DMS114 treated with DMSO at 0.1 percent for 48 hours (cell line): ENCODE measurements around the gene TMPRSS4.

ENCODE experiments used
- DNase-seq: peaks from one replicate; lab custom pipeline; 2025; ENCODE audit not compliant: unreplicated experiment; lab: John Stamatoyannopoulos, UW

The TMPRSS4 gene

DNA sequence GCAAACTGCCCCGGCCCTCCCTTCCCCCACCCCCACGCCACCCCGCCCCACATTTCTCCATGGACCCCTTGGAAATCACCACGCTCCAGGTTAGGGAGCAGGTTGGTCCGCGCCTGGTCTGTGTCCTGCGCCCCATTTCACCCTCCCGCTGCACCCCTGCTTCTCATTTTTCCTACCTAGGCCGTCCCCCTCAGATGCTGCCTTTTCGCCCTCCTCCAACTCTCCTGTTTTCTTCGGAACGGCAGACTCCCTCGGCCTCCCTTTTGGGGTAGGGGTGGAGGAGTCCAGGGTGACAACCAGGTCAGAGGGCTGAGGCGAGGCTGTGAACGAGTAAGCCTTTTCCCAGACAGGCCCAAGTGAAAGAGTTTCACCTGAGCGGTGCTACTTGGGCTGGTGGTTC lies 76.6 kb downstream of the TMPRSS4 start:
- no peak for DNase-seq

DNA sequence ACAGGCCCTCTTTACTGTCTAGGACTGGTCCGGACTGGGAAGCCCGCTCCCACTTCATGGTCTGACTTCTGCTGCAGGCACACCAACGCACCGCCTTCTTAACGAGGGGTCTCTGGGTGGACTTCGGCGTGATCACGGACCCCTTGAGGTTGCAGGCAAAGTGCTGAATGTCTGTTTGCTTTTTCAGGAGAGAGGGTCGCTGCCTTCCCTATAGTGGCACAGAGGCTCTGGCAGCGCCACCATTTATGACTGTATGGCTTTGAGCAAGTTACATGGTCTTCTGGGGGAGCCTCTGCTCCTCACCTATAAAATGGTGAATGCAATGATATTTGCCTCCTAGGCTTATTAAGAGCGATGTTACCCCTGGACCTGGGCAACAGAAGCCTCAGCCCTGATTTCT lies 77.1 kb downstream of the TMPRSS4 start:
- no peak for DNase-seq

DNA sequence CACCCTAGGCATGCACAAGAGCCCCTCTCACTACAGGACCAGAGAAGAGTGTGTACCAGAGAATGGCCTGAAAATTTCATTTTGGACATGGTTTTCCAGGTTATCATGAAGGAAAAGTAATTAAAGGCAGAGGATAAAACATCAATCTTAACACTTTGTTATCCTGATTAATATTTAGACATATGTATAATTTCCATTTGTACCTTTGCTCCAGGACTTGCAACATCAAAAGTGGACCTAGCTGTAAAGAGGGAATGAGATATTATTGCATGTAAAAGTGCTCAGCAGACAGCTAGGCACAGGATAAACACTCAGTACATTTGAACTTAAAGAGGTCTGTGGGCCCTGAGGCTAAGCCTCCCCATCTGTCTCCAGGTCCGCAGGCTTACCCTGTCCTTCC lies 77.8 kb downstream of the TMPRSS4 start:
- no peak for DNase-seq

DNA sequence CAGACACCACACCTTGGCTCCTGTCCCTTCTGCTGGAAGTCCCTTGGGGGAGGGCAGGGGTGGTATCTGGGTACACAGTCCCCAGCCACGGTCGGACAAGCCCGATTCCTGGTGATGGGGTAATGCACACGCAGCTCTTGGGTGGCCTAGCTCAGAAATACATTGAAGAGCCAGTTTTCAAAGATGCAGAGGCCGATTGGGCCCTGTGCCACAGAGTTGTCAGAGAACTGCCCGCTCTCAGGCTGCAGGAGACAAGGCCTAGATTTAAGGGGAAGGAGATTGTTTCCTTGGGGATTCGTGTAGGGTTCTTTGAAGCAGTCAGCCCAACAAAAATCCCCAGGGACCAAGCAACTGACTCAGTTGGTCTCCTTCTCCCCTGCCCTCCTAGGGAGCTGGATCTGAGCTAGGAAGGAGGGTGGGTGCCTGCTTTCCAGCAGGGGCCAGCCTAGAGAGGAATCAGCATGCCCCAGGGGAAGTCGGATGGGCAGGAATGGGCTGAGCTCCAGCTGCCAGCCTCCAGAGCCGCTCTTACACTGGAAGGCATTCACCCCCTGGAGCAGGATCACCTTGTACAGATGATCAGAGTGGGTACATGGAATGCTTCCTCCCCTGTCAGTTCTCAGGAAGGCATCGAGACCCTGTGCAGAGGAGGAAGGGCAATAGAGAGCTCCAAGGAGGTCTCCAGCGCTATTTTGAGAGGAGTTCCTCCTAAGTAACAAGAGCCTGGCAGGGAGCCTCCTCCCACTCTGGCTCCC lies 79.1 kb downstream of the TMPRSS4 start:
- no peak for DNase-seq

DNA sequence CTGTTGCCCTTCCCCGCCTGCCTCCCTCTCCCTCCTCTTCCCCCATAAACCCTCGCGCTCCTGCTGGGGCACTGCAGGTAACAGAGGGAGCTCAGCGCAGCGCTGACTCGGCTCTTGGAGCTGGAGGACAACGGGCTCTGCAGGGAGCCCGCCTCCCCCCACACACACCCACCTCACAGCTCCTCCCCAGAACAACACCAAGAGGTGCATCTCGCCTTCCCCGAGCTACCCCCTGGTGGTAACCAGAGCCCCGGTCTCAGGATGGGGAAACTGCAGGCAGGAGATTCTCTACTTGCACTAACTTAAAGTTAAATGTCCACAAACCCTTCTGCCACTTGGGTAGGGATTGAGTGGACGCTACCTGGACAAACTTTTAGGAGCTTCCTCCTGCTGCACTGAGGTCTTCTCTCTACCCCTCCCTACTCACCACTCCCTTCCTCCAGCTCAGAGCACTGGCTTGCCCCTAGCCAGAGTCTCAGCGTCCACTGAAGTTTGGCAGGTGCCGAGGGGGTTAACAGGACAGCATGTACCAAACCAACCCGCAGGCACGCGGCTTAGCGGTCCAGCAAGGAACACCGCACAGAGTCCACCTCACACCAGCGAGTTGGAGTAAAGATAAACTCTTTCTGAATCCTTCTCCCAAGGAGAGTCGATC lies 79.8 kb downstream of the TMPRSS4 start:
- no peak for DNase-seq

DNA sequence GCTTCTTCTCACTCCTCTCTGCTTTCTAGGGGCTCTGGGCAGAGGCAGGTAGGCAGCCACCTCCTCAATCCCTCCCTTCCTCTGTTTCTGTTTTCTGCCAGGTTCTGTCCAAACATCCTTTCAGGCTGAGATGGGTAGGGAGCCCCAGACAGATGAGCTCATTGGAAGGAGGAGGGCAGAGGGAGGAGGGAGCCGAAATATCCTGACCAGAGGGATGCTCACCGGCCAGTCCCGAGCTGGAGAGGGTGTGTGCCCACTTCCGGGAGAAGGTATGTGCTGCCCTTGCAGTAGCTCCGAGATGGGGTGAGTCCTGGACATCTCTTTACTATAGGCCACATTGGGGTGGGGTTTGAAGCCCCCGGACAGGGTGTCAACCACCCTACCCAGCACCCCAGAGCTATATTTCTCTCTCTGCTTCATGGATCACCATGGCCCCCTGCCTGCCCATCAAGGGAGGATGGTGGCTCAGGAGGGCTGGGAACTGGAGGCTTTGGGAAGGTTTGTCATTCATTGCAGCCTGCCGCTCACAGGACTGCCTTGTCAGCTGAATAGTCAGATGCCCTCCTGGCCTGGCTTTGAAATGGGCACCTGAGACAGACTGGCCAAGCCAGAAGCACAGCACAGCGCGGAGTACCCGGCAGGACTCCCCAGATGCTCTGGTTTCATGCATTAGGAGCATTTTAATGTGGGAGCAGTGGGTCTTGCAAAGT lies 80.5 kb downstream of the TMPRSS4 start:
- no peak for DNase-seq

DNA sequence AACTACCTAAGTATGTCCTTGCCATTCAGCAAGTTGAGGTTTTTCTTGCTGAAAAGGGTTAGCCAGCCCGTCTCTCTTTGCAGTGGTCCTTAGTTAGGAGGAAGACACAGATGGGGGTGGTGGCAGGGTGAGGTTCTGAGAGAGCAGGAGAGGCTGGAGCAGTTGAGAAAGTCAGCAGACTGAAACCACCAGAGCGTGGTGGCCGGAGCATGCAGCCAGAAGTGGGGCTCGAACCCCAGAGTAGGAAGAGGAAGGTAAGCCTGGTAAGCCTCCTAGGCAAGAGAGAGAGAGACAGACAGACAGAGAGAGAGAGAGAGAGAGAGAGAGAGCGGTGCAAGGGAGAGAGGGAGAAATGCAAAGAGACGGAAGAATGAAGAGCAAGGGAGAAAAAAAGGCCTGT lies 84.9 kb downstream of the TMPRSS4 start:
- DNase-seq, result no peak

DNA sequence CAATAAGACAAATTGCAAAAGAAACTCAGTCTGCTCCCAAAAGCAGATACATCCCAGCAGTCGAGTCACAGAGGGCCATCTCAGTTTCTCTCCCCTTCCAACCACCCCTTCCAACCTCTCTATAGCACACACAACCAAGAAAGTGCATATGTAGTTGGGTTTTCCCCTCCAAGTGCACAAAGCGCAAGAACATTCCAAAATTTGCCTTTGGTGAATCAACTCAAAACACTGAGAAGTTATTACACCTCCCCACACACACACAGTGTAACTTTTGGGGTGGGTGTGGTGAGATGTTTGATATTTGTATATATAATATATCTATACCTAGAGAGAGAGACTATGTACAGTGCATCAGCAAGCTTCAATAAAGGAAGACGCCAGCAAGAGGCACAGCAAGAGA lies 86.0 kb downstream of the TMPRSS4 start:
- DNase-seq, result no peak

DNA sequence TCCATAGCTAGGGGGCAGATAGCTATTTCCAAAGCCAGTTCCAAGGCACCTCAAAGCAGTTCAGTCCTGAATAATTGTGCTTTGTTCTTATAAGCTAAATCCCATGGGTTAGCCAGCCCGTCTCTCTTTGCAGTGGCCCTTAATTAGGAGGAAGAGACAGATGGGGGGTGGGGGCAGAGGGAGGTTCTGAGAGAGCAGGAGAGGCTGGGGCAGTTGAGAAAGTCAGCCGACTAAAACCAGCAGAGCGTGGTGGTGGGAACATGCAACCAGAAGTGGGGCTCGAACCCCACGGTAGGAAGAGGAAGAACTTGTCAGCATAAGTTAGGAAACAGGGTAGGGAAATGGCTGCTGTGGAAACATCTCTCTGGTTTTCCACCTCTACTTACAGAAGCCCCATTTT lies 86.6 kb downstream of the TMPRSS4 start:
- no peak for DNase-seq

DNA sequence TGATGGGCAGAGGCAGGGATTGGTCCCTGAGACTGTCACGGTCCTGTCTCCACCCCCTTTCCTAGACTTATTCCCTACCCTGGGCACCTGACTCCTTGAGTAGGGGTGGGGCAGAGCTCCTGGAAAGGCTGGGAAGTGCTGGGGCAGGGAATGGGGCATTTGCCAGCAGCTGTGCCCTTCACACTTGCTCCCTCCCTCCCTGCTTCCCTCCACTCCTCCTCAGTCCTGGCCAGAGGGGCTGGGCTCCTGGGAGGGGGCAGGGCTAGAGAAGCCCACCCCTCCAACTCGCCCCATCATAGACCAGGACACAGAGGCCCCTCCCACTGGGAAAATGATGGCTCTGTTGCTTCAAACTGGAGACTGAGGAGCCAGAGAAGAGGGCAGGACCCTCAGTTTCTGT lies 88.0 kb downstream of the TMPRSS4 start:
- DNase-seq, result no peak

DNA sequence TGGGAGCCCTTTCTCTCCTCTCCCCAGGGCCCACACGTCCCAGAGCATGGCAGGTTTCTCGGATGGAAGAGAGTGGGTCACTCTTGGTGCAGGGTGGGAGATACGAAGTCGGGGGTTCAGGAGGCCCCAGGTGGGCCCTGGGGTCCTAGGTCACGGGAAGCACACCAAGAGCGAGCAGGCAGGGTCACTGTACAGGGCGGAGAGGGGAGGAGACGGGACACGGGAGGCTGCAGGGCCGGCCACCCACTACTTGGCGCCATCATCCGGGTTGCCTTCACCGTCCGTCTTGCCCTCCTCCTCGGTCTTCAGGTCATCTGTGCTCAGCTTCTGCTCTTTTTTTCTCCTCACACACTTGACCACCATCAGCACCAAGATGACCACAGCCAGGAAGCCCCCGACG lies 89.8 kb downstream of the TMPRSS4 start:
- no peak for DNase-seq

DNA sequence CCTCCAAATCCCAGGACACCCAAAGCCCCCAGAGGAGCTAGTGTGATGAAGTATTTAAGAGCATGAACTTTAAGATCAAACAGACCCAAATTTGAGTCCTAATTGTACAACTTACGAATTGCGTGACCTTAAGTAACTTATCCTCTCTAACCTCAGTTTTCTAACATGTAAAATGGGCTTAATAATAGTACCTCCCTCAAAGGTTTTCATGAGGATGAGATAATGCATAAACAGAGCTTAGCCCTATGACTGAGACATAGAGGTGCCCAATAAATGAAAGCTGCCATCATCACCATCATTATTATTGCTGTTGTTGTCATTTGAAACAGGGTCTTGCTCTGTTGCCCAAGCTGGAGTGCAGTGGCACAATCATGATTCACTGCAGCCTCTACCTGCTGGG lies 90.4 kb downstream of the TMPRSS4 start:
- no peak for DNase-seq

DNA sequence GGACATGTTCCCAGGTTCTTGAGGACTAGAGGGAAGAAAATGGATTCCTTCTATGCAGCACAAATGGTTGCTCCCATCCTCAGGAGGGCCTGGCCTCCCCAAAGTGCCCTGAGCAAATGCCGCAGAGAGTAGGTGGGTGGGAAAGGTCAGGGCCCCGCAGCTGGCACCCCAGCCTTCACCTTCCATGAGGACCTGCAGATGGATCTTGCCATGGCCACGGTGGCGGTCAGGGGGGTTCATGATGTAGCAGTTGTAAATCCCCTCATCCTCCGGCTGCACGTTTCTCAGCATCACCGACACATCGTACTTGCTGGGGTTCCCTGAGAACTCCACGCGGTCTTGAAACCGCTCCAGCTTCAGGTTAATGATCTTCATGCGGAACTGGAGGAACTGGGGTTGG lies 91.0 kb downstream of the TMPRSS4 start:
- no peak for DNase-seq

DNA sequence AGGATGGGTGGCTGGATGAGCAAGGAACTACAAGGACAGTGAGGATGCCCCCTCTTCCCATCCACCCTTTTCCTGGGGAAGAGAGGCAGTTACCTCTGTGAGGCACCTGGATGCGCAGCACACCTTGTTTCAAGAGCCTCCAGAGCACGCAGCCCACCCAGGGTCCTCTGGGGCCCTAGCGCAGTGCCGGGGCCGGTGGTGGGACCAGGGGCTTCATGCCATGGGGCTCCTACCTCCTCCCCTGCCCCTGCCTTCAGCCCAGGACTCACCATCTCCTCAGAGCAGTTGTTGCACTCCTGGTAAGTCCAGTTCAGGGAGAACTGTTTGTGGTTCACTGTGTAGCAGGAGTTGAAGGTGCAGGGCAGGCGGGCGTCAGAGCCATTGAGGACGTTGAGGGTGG lies 91.4 kb downstream of the TMPRSS4 start:
- no peak for DNase-seq

DNA sequence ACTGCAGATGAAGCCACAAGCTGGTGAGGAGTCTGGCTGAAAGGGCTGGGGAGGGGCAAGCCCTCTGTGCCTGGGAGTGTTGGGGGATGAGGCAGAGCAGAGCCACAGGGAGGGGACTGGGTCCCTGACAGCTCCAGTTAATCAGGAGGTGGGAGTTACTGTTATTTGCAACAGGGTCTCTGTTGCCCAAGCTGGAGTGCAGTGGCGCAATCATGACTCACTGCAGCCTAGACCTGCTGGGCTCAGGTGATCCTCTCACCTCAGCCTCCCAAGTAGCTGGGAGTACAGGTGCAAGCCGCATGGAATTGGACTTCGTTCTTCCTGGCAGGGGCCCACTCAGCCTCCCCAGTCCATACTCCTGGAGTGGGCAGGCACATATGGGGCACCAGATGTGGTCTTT lies 91.9 kb downstream of the TMPRSS4 start:
- DNase-seq, result no peak

DNA sequence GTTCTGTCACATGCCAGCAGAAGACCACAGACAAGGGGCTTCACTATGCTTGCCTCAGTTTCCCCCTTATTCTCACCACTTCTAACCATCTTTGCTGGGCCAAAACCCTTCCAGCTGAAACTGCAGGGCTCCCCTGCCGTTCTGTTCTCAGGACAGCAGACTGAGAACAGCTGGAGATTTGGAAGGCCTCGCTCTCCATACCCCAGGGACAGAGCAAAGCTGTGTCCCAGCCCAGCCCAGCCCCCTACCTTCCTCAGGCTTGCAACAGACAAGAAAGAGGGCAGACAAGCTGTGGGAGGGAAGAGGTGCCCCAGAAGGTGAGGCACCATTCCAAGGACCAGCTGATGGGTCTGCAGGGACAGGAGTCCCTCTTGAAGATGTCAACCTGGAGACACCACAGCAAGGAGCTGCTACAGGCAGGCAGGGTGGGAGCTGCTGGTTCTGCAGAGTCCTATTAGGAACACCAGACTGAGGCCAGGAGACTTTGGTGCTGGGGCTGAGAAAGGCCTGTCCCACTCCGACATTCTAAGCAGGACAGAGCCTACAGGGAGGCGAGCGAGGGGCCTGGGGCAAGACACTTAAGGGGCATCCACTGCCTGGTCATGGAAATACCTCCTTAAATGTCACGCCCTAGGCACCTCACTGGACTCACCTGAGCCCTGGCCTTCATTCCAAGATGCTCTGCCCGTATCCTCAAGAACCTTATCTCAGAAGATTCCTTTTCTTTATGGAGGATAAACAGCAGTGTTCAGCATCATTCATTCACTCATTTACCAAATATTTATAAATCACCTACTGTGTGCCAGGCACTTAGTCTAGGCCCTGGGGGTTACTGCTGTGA lies 92.6 kb downstream of the TMPRSS4 start:
- no peak for DNase-seq

DNA sequence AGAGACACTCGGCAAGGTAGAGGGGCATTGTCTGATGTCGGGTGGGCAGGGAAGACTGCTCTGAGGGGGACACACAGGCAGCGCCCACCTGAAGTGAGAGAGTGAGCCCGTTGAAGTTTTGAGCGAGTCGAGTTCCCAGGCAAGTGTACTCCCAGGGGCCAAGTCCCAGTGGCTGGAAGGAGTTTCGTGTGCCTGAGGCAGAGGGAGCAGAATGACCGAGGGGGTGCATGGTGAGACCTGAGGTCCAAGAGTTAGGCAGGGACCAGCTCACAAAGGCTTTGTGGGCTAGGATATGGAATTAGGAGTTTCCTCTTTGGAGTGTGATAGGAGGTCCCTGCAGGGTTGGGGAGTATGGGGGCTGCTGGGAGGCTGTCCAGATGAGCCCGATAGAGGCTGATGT lies 93.4 kb downstream of the TMPRSS4 start:
- no peak for DNase-seq

DNA sequence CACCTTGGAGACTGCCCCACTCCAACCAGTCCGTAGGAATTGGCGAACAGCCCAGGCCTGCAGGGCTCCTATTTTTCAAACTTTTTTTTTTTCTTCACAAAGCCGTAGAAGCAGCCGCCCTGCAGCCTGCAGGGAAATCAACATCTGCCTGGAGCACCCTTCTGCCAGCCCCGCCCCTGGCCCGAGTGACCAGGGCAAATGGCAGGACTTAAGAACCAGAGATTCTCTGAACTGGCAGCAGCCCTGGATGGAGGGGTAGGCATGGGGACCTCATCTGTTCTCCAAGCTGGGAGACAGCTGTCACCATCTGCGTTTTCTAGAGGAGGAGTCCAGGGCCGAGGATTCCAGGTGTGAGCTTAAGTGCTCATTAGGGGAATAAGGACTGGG lies 94.0 kb downstream of the TMPRSS4 start:
- no peak for DNase-seq
